Tibial nerve (tissue), 3 donors: Measurements from ENCODE around the gene SPEF2.

ENCODE experiments used
- POLR2A ChIP-seq, 2 donors: fragments of 450-650 bp; IDR thresholded peaks; one replicate each; pipeline ENCODE4 v1.6.1; 2017; ENCODE audit warnings: antibody characterized with exemption in 2 of 2, mild to moderate bottlenecking in 2 of 2, moderate library complexity in 2 of 2
- TF ChIP-seq, protein P1 (sequence below), 5 experiments: fragments of 200-600 bp in 3 of 5; fragments of 450-650 bp in 2 of 5; sonication (generic) in 3 of 5; IDR thresholded peaks; one replicate each; pipeline ENCODE4 v1.5.1; 2016 to 2019; ENCODE audit warnings: antibody characterized with exemption in 5 of 5, mild to moderate bottlenecking in 3 of 5, moderate library complexity in 2 of 5

- TF ChIP-seq POLR2A (IDR thresholded peaks at IDR 0.05), result no peak
- TF ChIP-seq, protein P1, sequence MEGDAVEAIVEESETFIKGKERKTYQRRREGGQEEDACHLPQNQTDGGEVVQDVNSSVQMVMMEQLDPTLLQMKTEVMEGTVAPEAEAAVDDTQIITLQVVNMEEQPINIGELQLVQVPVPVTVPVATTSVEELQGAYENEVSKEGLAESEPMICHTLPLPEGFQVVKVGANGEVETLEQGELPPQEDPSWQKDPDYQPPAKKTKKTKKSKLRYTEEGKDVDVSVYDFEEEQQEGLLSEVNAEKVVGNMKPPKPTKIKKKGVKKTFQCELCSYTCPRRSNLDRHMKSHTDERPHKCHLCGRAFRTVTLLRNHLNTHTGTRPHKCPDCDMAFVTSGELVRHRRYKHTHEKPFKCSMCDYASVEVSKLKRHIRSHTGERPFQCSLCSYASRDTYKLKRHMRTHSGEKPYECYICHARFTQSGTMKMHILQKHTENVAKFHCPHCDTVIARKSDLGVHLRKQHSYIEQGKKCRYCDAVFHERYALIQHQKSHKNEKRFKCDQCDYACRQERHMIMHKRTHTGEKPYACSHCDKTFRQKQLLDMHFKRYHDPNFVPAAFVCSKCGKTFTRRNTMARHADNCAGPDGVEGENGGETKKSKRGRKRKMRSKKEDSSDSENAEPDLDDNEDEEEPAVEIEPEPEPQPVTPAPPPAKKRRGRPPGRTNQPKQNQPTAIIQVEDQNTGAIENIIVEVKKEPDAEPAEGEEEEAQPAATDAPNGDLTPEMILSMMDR (IDR thresholded peaks at IDR 0.05), result no peak
Measured at GRCh38 chr5:35832762-35833161, 215.1 kb downstream of the SPEF2 start.
